Epithelial cell of alveolus of lung (primary cell): ENCODE results near the gene TOMM22. TPM values are rescaled to one million over a fixed set of nuclear protein-coding genes. Genes with fewer than 3 reads are reported as not detected.

Experiments
- total RNA-seq: library from RNA; depleted of rRNA; stranded (reverse); fragments of >200 nt; gene quantifications from 2 replicates; pipeline ENCODE4 v1.2.1, GENCODE V29; 2015

TOMM22 gene
- 34.3 and 80.5 TPM in 2 replicates for total RNA-seq

GRCh38 chr22:38681582-38682335 is at the start of gene TOMM22:
TSS of gene TOMM22 (plus strand) at chr22:38681957. CDS start at chr22:38681979, 22 bp downstream.

GRCh38 chr22:38656256-38657044 is 25.3 kb upstream of the TOMM22 start, which contains the start of the genes CBY1 and FAM227A:
TSS of gene CBY1 (plus strand) at chr22:38656638. CDS start at chr22:38668055, 11,417 bp downstream.
TSS of gene FAM227A (minus strand) at chr22:38656392. CDS start at chr22:38650168, 6,224 bp downstream.

GRCh38 chr22:38700789-38701628 is 19.3 kb downstream of the TOMM22 start, which contains the start of gene JOSD1:
TSS of gene JOSD1 (minus strand) at chr22:38700943. CDS start at chr22:38699987, 956 bp downstream.

GRCh38 chr22:38705235-38706100 is 23.7 kb downstream of the TOMM22 start, which contains the start of gene GTPBP1:
TSS of gene GTPBP1 (plus strand) at chr22:38705944. CDS start at chr22:38705956, 12 bp downstream.

Other genes with a start within 250 kb of the TOMM22 start
- 0.08 TPM in 1 of 2 replicates, not detected in the other for gene KCNJ4, start 226.8 kb upstream of the TOMM22 start, total RNA-seq
- 64.3 and 146 TPM in 2 replicates for gene KDELR3, start 213.9 kb upstream of the TOMM22 start, total RNA-seq
- gene DDX17, start 175.6 kb upstream of the TOMM22 start, total RNA-seq = 213 and 320 TPM in 2 replicates
- 1.0 and 1.9 TPM in 2 replicates for gene DMC1, start 111.8 kb upstream of the TOMM22 start, total RNA-seq
- gene FAM227A, start 25.6 kb upstream of the TOMM22 start, total RNA-seq = 0.48 and 0.52 TPM in 2 replicates
- 19.7 and 35.9 TPM in 2 replicates for gene CBY1, start 25.3 kb upstream of the TOMM22 start, total RNA-seq
- gene JOSD1, start 19.0 kb downstream of the TOMM22 start, total RNA-seq = 35.2 and 72.5 TPM in 2 replicates
- 22.9 and 31.8 TPM in 2 replicates for gene GTPBP1, start 24.0 kb downstream of the TOMM22 start, total RNA-seq
- 74.7 and 80.8 TPM in 2 replicates for gene SUN2, start 74.0 kb downstream of the TOMM22 start, total RNA-seq
- 21.1 and 33.5 TPM in 2 replicates for gene DNAL4, start 112.2 kb downstream of the TOMM22 start, total RNA-seq
- 0.78 and 4.4 TPM in 2 replicates for gene NPTXR, start 162.1 kb downstream of the TOMM22 start, total RNA-seq
- 51.2 and 56.5 TPM in 2 replicates for gene CBX6, start 190.3 kb downstream of the TOMM22 start, total RNA-seq